NT2/D1 (cell line): ENCODE results near the gene LIPA.
A peak's percentile ranks its signal among the peaks of the same experiment; 100 is the strongest.

Experiments used
- DNase-seq: peaks from one replicate; pipeline ENCODE4 v3.0.0-alpha.2; 2011; ENCODE audit warnings: low read depth, low spot score
- H3K27me3 ChIP-seq: 2 replicates; pipeline ENCODE4 v1.6.0; 2011; ENCODE audit warnings: mild to moderate bottlenecking; ENCODE audit not compliant: insufficient read length, insufficient read depth
- H3K36me3 ChIP-seq: 2 replicates; pipeline ENCODE4 v1.6.1; 2011; ENCODE audit warnings: mild to moderate bottlenecking, low read length, mixed read lengths; ENCODE audit not compliant: insufficient read depth, insufficient read length
- H3K4me1 ChIP-seq: 2 replicates; pipeline ENCODE4 v1.5.1; 2011; ENCODE audit not compliant: insufficient read depth, insufficient read length
- H3K4me3 ChIP-seq: 2 replicates; pipeline ENCODE4 v1.5.1; 2011; ENCODE audit warnings: low read depth; ENCODE audit not compliant: insufficient read length
- H3K9ac ChIP-seq: 2 replicates; pipeline ENCODE4 v1.6.0; 2011; ENCODE audit warnings: low read depth; ENCODE audit not compliant: insufficient read length
- H3K9me3 ChIP-seq: 2 replicates; pipeline ENCODE4 v1.5.1; 2011; ENCODE audit warnings: mild to moderate bottlenecking, low read length; ENCODE audit not compliant: insufficient read depth
- SUZ12 ChIP-seq: IDR thresholded peaks from 2 replicates; pipeline ENCODE4 v1.6.1; 2011; ENCODE audit not compliant: insufficient read length, insufficient read depth; ENCODE audit errors: extremely low read depth
- YY1 ChIP-seq: IDR thresholded peaks from 2 replicates; pipeline ENCODE4 v1.6.1; 2011; ENCODE audit not compliant: insufficient read length, insufficient read depth
- ZNF274 ChIP-seq: IDR thresholded peaks from 2 replicates; pipeline ENCODE4 v1.6.1; 2011; ENCODE audit warnings: mild to moderate bottlenecking, low read depth, low read length

LIPA gene

GRCh38 chr10:89251409-89252224 is at the start of gene LIPA:
Gene LIPA (minus strand): TSS chr10:89251775. CDS start chr10:89247648, 4,127 bp downstream.
- TF ChIP-seq SUZ12 (no peak), YY1 (no peak), ZNF274 (no peak)
- H3K9me3 ChIP-seq = peaks cover 13% of the 10 kb centered on the region; the same call in 1 of the 2 replicates
- peak within 1 kb of the TSS; percentile 82 for H3K9ac ChIP-seq
- DNase-seq = peak; percentile 84
- H3K36me3 ChIP-seq = no peaks in the 10 kb centered on the region
- H3K4me3 ChIP-seq = peak within 1 kb of the TSS; percentile 75
- peaks cover 7% of the 10 kb centered on the region for H3K27me3 ChIP-seq
- H3K4me1 ChIP-seq = no peaks in the 10 kb centered on the region

- no peaks in the 10 kb centered on the region for H3K27me3 ChIP-seq
- H3K9me3 ChIP-seq = no peaks in the 10 kb centered on the region
- TF ChIP-seq SUZ12 (no peak), YY1 (no peak), ZNF274 (no peak)
- H3K9ac ChIP-seq = no peak overlapping the region
- no peak overlapping the region for H3K4me3 ChIP-seq
- no peak for DNase-seq
- no peaks in the 10 kb centered on the region for H3K4me1 ChIP-seq
- no peaks in the 10 kb centered on the region for H3K36me3 ChIP-seq
Measured at GRCh38 chr10:89301232-89301631, 49.7 kb upstream of the LIPA start.

- Histone ChIP-seq H3K4me1 (no peaks in the 10 kb centered on the region), H3K9ac (no peak overlapping the region), H3K36me3 (no peaks in the 10 kb centered on the region), H3K9me3 (no peaks in the 10 kb centered on the region), H3K27me3 (no peaks in the 10 kb centered on the region), H3K4me3 (no peak overlapping the region)
- no peak for DNase-seq
- no peak for TF ChIP-seq SUZ12
- no peak for TF ChIP-seq YY1
- no peak for TF ChIP-seq ZNF274
Measured at GRCh38 chr10:89299031-89299430, 47.5 kb upstream of the LIPA start.

GRCh38 chr10:89297791-89298190 is 46.2 kb upstream of the LIPA start:
- H3K36me3 ChIP-seq = no peaks in the 10 kb centered on the region
- H3K9me3 ChIP-seq = no peaks in the 10 kb centered on the region
- no peak for DNase-seq
- H3K4me3 ChIP-seq = no peak overlapping the region
- no peak overlapping the region for H3K9ac ChIP-seq
- H3K27me3 ChIP-seq = no peaks in the 10 kb centered on the region
- no peak for TF ChIP-seq SUZ12
- TF ChIP-seq YY1 = no peak
- TF ChIP-seq ZNF274 = no peak
- H3K4me1 ChIP-seq = no peaks in the 10 kb centered on the region

- H3K36me3 ChIP-seq = no peaks in the 10 kb centered on the region
- H3K27me3 ChIP-seq = no peaks in the 10 kb centered on the region
- no peak for DNase-seq
- no peaks in the 10 kb centered on the region for H3K4me1 ChIP-seq
- TF ChIP-seq YY1 (no peak), SUZ12 (no peak), ZNF274 (no peak)
- H3K9ac ChIP-seq = no peak overlapping the region
- no peak overlapping the region for H3K4me3 ChIP-seq
- H3K9me3 ChIP-seq = no peaks in the 10 kb centered on the region
Measured at GRCh38 chr10:89297356-89297755, 45.8 kb upstream of the LIPA start.

GRCh38 chr10:89296220-89296648 is 44.7 kb upstream of the LIPA start:
- H3K4me3 ChIP-seq = no peak overlapping the region
- H3K27me3 ChIP-seq = no peaks in the 10 kb centered on the region
- H3K36me3 ChIP-seq = no peaks in the 10 kb centered on the region
- 0 out of 2 replicates have a peak, but pooled peaks cover 6% of the 10 kb centered on the region for H3K9me3 ChIP-seq
- no peak overlapping the region for H3K9ac ChIP-seq
- no peaks in the 10 kb centered on the region for H3K4me1 ChIP-seq
- TF ChIP-seq ZNF274 (no peak), SUZ12 (no peak), YY1 (no peak)
- no peak for DNase-seq

- H3K9ac ChIP-seq = no peak overlapping the region
- H3K9me3 ChIP-seq = 0 out of 2 replicates have a peak, but pooled peaks cover 6% of the 10 kb centered on the region
- H3K4me1 ChIP-seq = no peaks in the 10 kb centered on the region
- H3K27me3 ChIP-seq = no peaks in the 10 kb centered on the region
- H3K36me3 ChIP-seq = no peaks in the 10 kb centered on the region
- no peak overlapping the region for H3K4me3 ChIP-seq
- no peak for DNase-seq
- TF ChIP-seq YY1 = no peak
- no peak for TF ChIP-seq SUZ12
- no peak for TF ChIP-seq ZNF274
Measured at GRCh38 chr10:89295597-89295996, 44.0 kb upstream of the LIPA start.
